K562 (cell line): ENCODE data around the gene MPST. TPM values are rescaled to one million over a fixed set of nuclear protein-coding genes. Genes with fewer than 3 reads are reported as not detected.

ENCODE experiments used
- ATAC-seq: fragments of 200-7000 bp; cut with Tn5 transposase; 3 replicates; pipeline ENCODE4 v1.9.1; 2020; ENCODE audit warnings: moderate library complexity
- BruUV-seq: library from RNA; stranded (reverse); fragments of 400-500 nt; replicated peaks from 2 replicates; lab custom pipeline; 2021; lab: Mats Ljungman, UMichigan
- CTCF ChIA-PET: fragments of 300-600 bp; formaldehyde crosslinking; extraction: SDS; loops from one replicate; lab custom pipeline; 2021; ENCODE audit warnings: low intra/inter-chr PET ratio; lab: Yijun Ruan, JAX
- POLR2A ChIA-PET: fragments of 300-600, 350-650 bp; sonication (Branson Sonifier 250); formaldehyde crosslinking; extraction: SDS; loops from one replicate; lab custom pipeline; 2021; ENCODE audit warnings: antibody characterized with exemption, inconsistent platforms; lab: Yijun Ruan, JAX
- DNase-seq, 4 experiments: peaks; one replicate each; pipeline versions ENCODE4 v3.0.0 to v3.0.0-alpha.2; 2011 to 2018; ENCODE audit warnings: low spot score in 3 of 4, mixed read lengths in 3 of 4; ENCODE audit errors: extremely low read depth in 1 of 4
- FAIRE-seq: peaks from 2 replicates; lab custom pipeline; 2011; peaks lifted over from hg19 to GRCh38; lab: Jason Lieb, UNC
- H2AFZ ChIP-seq: 2 replicates; pipeline ENCODE4 v1.6.0; 2011; ENCODE audit warnings: low read depth, low read length, control low read depth, inconsistent platforms
- H3K27ac ChIP-seq: fragments of 200-600 bp; 3 replicates; pipeline ENCODE4 v1.8.0; 2011; ENCODE audit warnings: low read depth, mild to moderate bottlenecking, control low read depth, inconsistent platforms, low read length, moderate library complexity, mixed read lengths; ENCODE audit errors: extremely low read depth
- H3K27me3 ChIP-seq, 2 experiments: fragments of 300-600 bp in 1 of 2; 2 replicates in 1 of 2; 3 replicates in 1 of 2; pipeline versions ENCODE4 v1.6.0 to v1.8.0; 2011; ENCODE audit warnings: inconsistent platforms in 2 of 2, low read length in 2 of 2, mild to moderate bottlenecking in 1 of 2, mixed read lengths in 1 of 2, moderate library complexity in 1 of 2; ENCODE audit not compliant: control insufficient read depth in 2 of 2, insufficient read depth in 2 of 2
- H3K36me3 ChIP-seq: fragments of 300-600 bp; 3 replicates; pipeline ENCODE4 v1.8.0; 2011; ENCODE audit warnings: mild to moderate bottlenecking, low read length, inconsistent platforms; ENCODE audit not compliant: control insufficient read depth, insufficient read depth
- H3K4me1 ChIP-seq, 2 experiments: fragments of 200-600 bp in 1 of 2; replicated peaks in 1 of 2; 2 replicates in 1 of 2; 3 replicates in 1 of 2; pipeline versions ENCODE4 v1.5.1 to v1.8.0; 2011; ENCODE audit warnings: inconsistent platforms in 2 of 2, low read length in 2 of 2, mild to moderate bottlenecking in 1 of 2, mixed read lengths in 1 of 2, moderate library complexity in 1 of 2; ENCODE audit not compliant: control insufficient read depth in 2 of 2, insufficient read depth in 2 of 2
- H3K4me2 ChIP-seq: 2 replicates; pipeline ENCODE4 v1.6.1; 2011; ENCODE audit warnings: low read length, control low read depth, inconsistent platforms, mixed read lengths; ENCODE audit not compliant: insufficient read depth
- H3K4me3 ChIP-seq: fragments of 200-600 bp; sonication (generic), shearing (Covaris generic); 2 replicates; pipeline ENCODE4 v1.5.1; 2016; ENCODE audit warnings: control low read depth, inconsistent platforms
- H3K79me2 ChIP-seq: fragments of 200-600 bp; 3 replicates; pipeline ENCODE4 v1.8.0; 2011; ENCODE audit warnings: low read length, inconsistent platforms; ENCODE audit not compliant: control insufficient read depth, insufficient read depth
- H3K9ac ChIP-seq, 2 experiments: 2 replicates each; pipeline versions ENCODE4 v1.6.0 to v1.6.1; 2011; ENCODE audit warnings: low read depth in 2 of 2, low read length in 2 of 2, control low read depth in 1 of 2, inconsistent platforms in 1 of 2, mild to moderate bottlenecking in 1 of 2, mixed read lengths in 1 of 2; ENCODE audit not compliant: insufficient read depth in 1 of 2
- H3K9me1 ChIP-seq: one replicate; pipeline ENCODE4 v1.6.0; 2011; ENCODE audit warnings: inconsistent platforms, mild to moderate bottlenecking, low read length, moderate library complexity; ENCODE audit not compliant: control insufficient read depth, insufficient read depth
- H3K9me3 ChIP-seq: replicated peaks from 2 replicates; pipeline ENCODE4 v1.5.1; 2011; ENCODE audit warnings: low read depth, low read length, inconsistent platforms; ENCODE audit not compliant: control insufficient read depth, insufficient read depth
- H4K20me1 ChIP-seq: replicated peaks from 2 replicates; pipeline ENCODE4 v1.6.1; 2011; ENCODE audit warnings: low read length, inconsistent platforms, mixed read lengths; ENCODE audit not compliant: control insufficient read depth, insufficient read depth
- BCOR ChIP-seq: fragments of 450-650 bp; IDR thresholded peaks from 2 replicates; pipeline ENCODE4 v1.6.1; 2016
- DLX4 ChIP-seq: fragments of 250-450 bp; sonication (Bioruptor Pico); IDR thresholded peaks from 2 replicates; pipeline ENCODE4 v1.6.1; 2021; ENCODE audit warnings: mild to moderate bottlenecking
- ELF2 ChIP-seq: fragments of 250-450 bp; sonication (Bioruptor Pico); IDR thresholded peaks from 2 replicates; pipeline ENCODE4 v1.5.0; 2021; ENCODE audit warnings: mild to moderate bottlenecking
- FOXP1 ChIP-seq: sonication (generic); formaldehyde crosslinking; IDR thresholded peaks from 2 replicates; pipeline ENCODE4 v1.8.0; 2022; ENCODE audit warnings: mild to moderate bottlenecking, missing genetic modification reagents
- HMG20B ChIP-seq: fragments of 250-450 bp; sonication (Bioruptor Pico); IDR thresholded peaks from 2 replicates; pipeline ENCODE4 v1.5.0; 2021; ENCODE audit warnings: mild to moderate bottlenecking
- ILK ChIP-seq: fragments of 450-650 bp; IDR thresholded peaks from 2 replicates; pipeline ENCODE4 v1.6.1; 2016; ENCODE audit warnings: missing genetic modification characterization, low read depth, mild to moderate bottlenecking, missing compliant biosample characterization, moderate library complexity, borderline replicate concordance
- KAT8 ChIP-seq: fragments of 450-650 bp; IDR thresholded peaks from 2 replicates; pipeline ENCODE4 v1.6.1; 2016; ENCODE audit warnings: low read depth, mild to moderate bottlenecking
- MYNN ChIP-seq, 2 experiments: sonication (generic); formaldehyde crosslinking in 1 of 2; IDR thresholded peaks; 2 replicates each; pipeline versions ENCODE4 v1.5.0 to v1.6.1; 2016 to 2020; ENCODE audit warnings: antibody characterized with exemption in 1 of 2, missing genetic modification reagents in 1 of 2
- NCOA1 ChIP-seq: fragments of 450-650 bp; IDR thresholded peaks from 2 replicates; pipeline ENCODE4 v1.6.1; 2016; ENCODE audit warnings: low read depth
- NCOA4 ChIP-seq: fragments of 450-650 bp; IDR thresholded peaks from 2 replicates; pipeline ENCODE4 v1.6.1; 2018; ENCODE audit warnings: mild to moderate bottlenecking; ENCODE audit not compliant: partially characterized antibody
- PHF8 ChIP-seq: fragments of 200-600 bp; sonication (generic); IDR thresholded peaks from 2 replicates; pipeline ENCODE4 v1.6.1; 2012; ENCODE audit warnings: mixed run types, mild to moderate bottlenecking, inconsistent platforms, low read length, moderate library complexity, borderline replicate concordance
- POLR2AphosphoS5 ChIP-seq: IDR thresholded peaks from 2 replicates; pipeline ENCODE4 v1.6.1; 2011; ENCODE audit warnings: mild to moderate bottlenecking, low read depth, low read length, moderate library complexity; ENCODE audit not compliant: control insufficient read depth, insufficient read depth
- SRF ChIP-seq, 2 experiments: fragments of 250-450, 450-650 bp in 1 of 2; sonication (Bioruptor Pico) in 1 of 2; sonication (generic) in 1 of 2; formaldehyde crosslinking; IDR thresholded peaks; 2 replicates each; pipeline versions ENCODE4 v1.5.0 to v1.5.1; 2020 to 2022; ENCODE audit warnings: mild to moderate bottlenecking in 1 of 2, missing genetic modification reagents in 1 of 2
- ZFPM2 ChIP-seq: fragments of 250-450 bp; sonication (Bioruptor Pico); IDR thresholded peaks from 2 replicates; pipeline ENCODE4 v1.5.1; 2022; ENCODE audit warnings: mild to moderate bottlenecking
- ZNF282 ChIP-seq: sonication (generic); formaldehyde crosslinking; IDR thresholded peaks from 2 replicates; pipeline ENCODE4 v1.8.1; 2023; ENCODE audit warnings: missing genetic modification reagents
- ZNF507 ChIP-seq: conservative IDR thresholded peaks from 2 replicates; pipeline ENCODE4 v1.6.1; 2017; ENCODE audit warnings: missing genetic modification characterization, missing compliant biosample characterization
- ZNF785 ChIP-seq: fragments of 250-450 bp; sonication (Bioruptor Pico); IDR thresholded peaks from 2 replicates; pipeline ENCODE4 v1.4.0; 2020; ENCODE audit warnings: mild to moderate bottlenecking
- WGBS: fragments of 100-300 bp; shearing (Covaris generic); methylation state at CpG from one replicate; pipeline ENCODE4 v1.1.6; 2016; ENCODE audit warnings: low coverage, mixed read lengths; ENCODE audit not compliant: insufficient coverage; ENCODE audit errors: missing lambda C conversion rate; 5-methylcytosine and 5-hydroxymethylcytosine counted together
- in situ Hi-C: fragments of 300-500 bp; cut with MboI; formaldehyde crosslinking; loops from 4 replicates; pipeline ENCODE4 v1.15.0; 2018; ENCODE audit warnings: inconsistent platforms, mixed read lengths
- intact Hi-C: fragments of 100-400 bp; cut with micrococcal nuclease; formaldehyde crosslinking; loops from 2 replicates; pipeline ENCODE4 v1.14.2; 2022
- polyA plus RNA-seq, 8 experiments: library from polyadenylated mRNA; depleted of rRNA in 4 of 8; stranded (reverse) in 5 of 8; unstranded in 3 of 8; fragments of >200 nt; fragmentation: Nextera tagmentation in 2 of 8; fragmentation: Illumina TruSeq in 1 of 8; extraction: Ambion mirVana in 2 of 8; extraction: Trizol in 1 of 8; gene quantifications; 2 replicates each; pipeline versions ENCODE4 v1.2.1 to v1.2.3, GENCODE V29; 2011 to 2014; ENCODE audit warnings: inconsistent platforms in 1 of 8, missing spikeins in 1 of 8
- total RNA-seq, 7 experiments: library from RNA; depleted of rRNA in 6 of 7; stranded (reverse); fragments of >200 nt in 6 of 7; fragmentation: Illumina TruSeq in 2 of 7; extraction: Trizol in 2 of 7; gene quantifications; 2 replicates each; pipeline versions ENCODE4 v1.2.1 to v1.2.3, GENCODE V29; 2011 to 2021; ENCODE audit warnings: low replicate concordance in 1 of 7

Gene MPST
- total and polyA plus RNA-seq, 9 of the 15 experiments (the other 6 are each of a cell fraction or from before 2014, with no cell fraction given), result 0.65 to 104 (median 24.3) TPM

- TF ChIP-seq ILK (tag) (no peak), ELF2 (CRISPR knock-in tag) (no peak)
Measured at GRCh38 chr22:37049224-37049623, 29.7 kb downstream of the MPST start (continued).

GRCh38 chr22:37050913-37051312 is 31.4 kb downstream of the MPST start:
- POLR2A ChIA-PET, result interaction anchor here (0.6 to 1.5 kb wide), 2 partner anchors 10 to 762 kb away, joined by 3 read pairs; no protein-coding TSS in a partner anchor
- intact Hi-C loops, result no loop called here
- H2AFZ ChIP-seq, result no peak overlapping the region

More at GRCh38 chr22:37050913-37051312, 31.4 kb downstream of the MPST start:
- Histone ChIP-seq H3K4me1 (peaks cover 0 to 25% of the 10 kb centered on the region in 2 experiments; a peak in 2 of 5 replicates), H3K4me3 (no peak overlapping the region), H4K20me1 (no peaks in the 10 kb centered on the region), H3K9ac (no peak overlapping the region), H3K36me3 (no peaks in the 10 kb centered on the region), H3K27me3 (peaks cover 5 to 32% of the 10 kb centered on the region in 2 experiments; a peak in 4 of 5 replicates), H3K9me3 (no peaks in the 10 kb centered on the region), H3K27ac (no peak overlapping the region), H3K79me2 (no peaks in the 10 kb centered on the region), H3K4me2 (no peak overlapping the region), H3K9me1 (no peaks in the 10 kb centered on the region)
- TF ChIP-seq MYNN (IDR thresholded peaks at IDR 0.05), result no peak
- no peak for TF ChIP-seq MYNN (CRISPR knock-in tag; IDR thresholded peaks at IDR 0.05)
- TF ChIP-seq BCOR, result no peak
- TF ChIP-seq FOXP1 (CRISPR knock-in tag), result no peak
- TF ChIP-seq POLR2AphosphoS5, result no peak
- TF ChIP-seq PHF8, result no peak
- no peak for TF ChIP-seq NCOA1
- TF ChIP-seq ZNF785 (CRISPR knock-in tag), result no peak
- TF ChIP-seq ZNF507 (tag), result no peak
- no peak for TF ChIP-seq HMG20B
- TF ChIP-seq DLX4 (CRISPR knock-in tag), result no peak
- TF ChIP-seq SRF (CRISPR knock-in tag; IDR thresholded peaks at IDR 0.05), result no peak
- no peak for TF ChIP-seq ZNF282
- TF ChIP-seq KAT8, result no peak
- TF ChIP-seq NCOA4, result no peak
- TF ChIP-seq ZFPM2 (CRISPR knock-in tag), result no peak
- no peak for ATAC-seq
- no peak for FAIRE-seq
- WGBS, result 64% methylated on average over 4 of the region's 6 CpGs
- BruUV-seq, result no TSS peak
- CTCF ChIA-PET, result no interaction called here
- no peak for DNase-seq
- in situ Hi-C loops, result no loop called here
